ENCODE measurements around the gene PRKAA1.

- TF ChIP-seq CTCF (IDR thresholded peaks at IDR 0.05) (no peak), POLR2A (IDR thresholded peaks at IDR 0.05) (no peak)
These were observed 84.2 kb downstream of the PRKAA1 start for GRCh38 chr5:40714001-40714400.

Measured in Peyer's patch (tissue), 4 donors.